ENCODE measurements around the gene TDRD15. TPM values are rescaled to one million over a fixed set of nuclear protein-coding genes. Genes with fewer than 3 reads are reported as not detected.
"Not testable (repeated sequence)": the region's sequence is repeated elsewhere in the genome, so short reads cannot be mapped to it uniquely, and the experiment has no call there.

Gene TDRD15
- total RNA-seq, 2 donors from 2014 or later, result not detected

- ATAC-seq, result no peak
- Mint-ChIP-seq H3K36me3 (no peaks in the 10 kb centered on the region), H3K27ac (no peak overlapping the region)
Observed at GRCh38 chr2:21117688-21118087, 6.1 kb upstream of the TDRD15 start.

GRCh38 chr2:21118302-21118920, 5.4 kb upstream of the TDRD15 start:
- no peak for DNase-seq (ENCODE audit: low spot score in 2 of 2)
- H3K9me3 Mint-ChIP-seq, result no peaks in the 10 kb centered on the region

More at GRCh38 chr2:21117688-21118087, 6.1 kb upstream of the TDRD15 start:
- no peak for DNase-seq (ENCODE audit: low spot score in 2 of 2)
- H3K9me3 Mint-ChIP-seq, result no peaks in the 10 kb centered on the region

GRCh38 chr2:21131861-21132260, 8.1 kb downstream of the TDRD15 start:
- Mint-ChIP-seq H3K9me3 (no peaks in the 10 kb centered on the region), H3K27ac (no peak overlapping the region), H3K36me3 (no peaks in the 10 kb centered on the region)
- ATAC-seq (no peak), DNase-seq (ENCODE audit: low spot score in 2 of 2) (no peak)

More at GRCh38 chr2:21118302-21118920, 5.4 kb upstream of the TDRD15 start:
- Mint-ChIP-seq H3K36me3 (no peaks in the 10 kb centered on the region), H3K27ac (no peak overlapping the region)
- peak in 1 of 2 donors; percentile 50 for ATAC-seq

- no peaks in the 10 kb centered on the region for H3K9me3 Mint-ChIP-seq
- ATAC-seq, result no peak
- no peak for DNase-seq (ENCODE audit: low spot score in 2 of 2)
- H3K27ac Mint-ChIP-seq, result no peak overlapping the region
- H3K36me3 Mint-ChIP-seq, result no peaks in the 10 kb centered on the region
Observed at GRCh38 chr2:21135585-21135984, 11.8 kb downstream of the TDRD15 start.

GRCh38 chr2:21142149-21142548, 18.4 kb downstream of the TDRD15 start:
- no peaks in the 10 kb centered on the region for H3K9me3 Mint-ChIP-seq
- no peak for DNase-seq (ENCODE audit: low spot score in 2 of 2)
- no peak for ATAC-seq
- H3K36me3 Mint-ChIP-seq, result no peaks in the 10 kb centered on the region
- H3K27ac Mint-ChIP-seq, result no peak overlapping the region

GRCh38 chr2:21146638-21147037, 22.9 kb downstream of the TDRD15 start:
- H3K9me3 Mint-ChIP-seq, result no peaks in the 10 kb centered on the region

GRCh38 chr2:21148718-21149117, 24.9 kb downstream of the TDRD15 start:
- peaks cover 0 to 7% of the 10 kb centered on the region in 2 donors for H3K9me3 Mint-ChIP-seq
- DNase-seq (ENCODE audit: low spot score in 2 of 2) (no peak), ATAC-seq (no peak)
- no peaks in the 10 kb centered on the region for H3K36me3 Mint-ChIP-seq
- no peak overlapping the region for H3K27ac Mint-ChIP-seq

More at GRCh38 chr2:21146638-21147037, 22.9 kb downstream of the TDRD15 start:
- no peak overlapping the region for H3K27ac Mint-ChIP-seq
- ATAC-seq, result no peak
- DNase-seq (ENCODE audit: low spot score in 2 of 2), result no peak
- no peaks in the 10 kb centered on the region for H3K36me3 Mint-ChIP-seq

GRCh38 chr2:21151234-21151633, 27.5 kb downstream of the TDRD15 start:
- ATAC-seq; DNase-seq (ENCODE audit: low spot score in 2 of 2); H3K27ac Mint-ChIP-seq: not testable (repeated sequence)

GRCh38 chr2:21155365-21156136, 31.8 kb downstream of the TDRD15 start:
- ATAC-seq, result no peak
- Mint-ChIP-seq H3K9me3 (peaks cover 5 to 7% of the 10 kb centered on the region in 2 donors), H3K36me3 (no peaks in the 10 kb centered on the region), H3K27ac (no peak overlapping the region)
- DNase-seq (ENCODE audit: low spot score in 2 of 2), result no peak

More at GRCh38 chr2:21151234-21151633, 27.5 kb downstream of the TDRD15 start:
- not testable (repeated sequence) for H3K36me3 Mint-ChIP-seq, H3K9me3 Mint-ChIP-seq

- ATAC-seq (no peak), DNase-seq (ENCODE audit: low spot score in 2 of 2) (no peak)
- H3K27ac Mint-ChIP-seq, result no peak overlapping the region
- peaks cover 5 to 14% of the 10 kb centered on the region in 2 donors for H3K9me3 Mint-ChIP-seq
- no peaks in the 10 kb centered on the region for H3K36me3 Mint-ChIP-seq
Observed at GRCh38 chr2:21161122-21161521, 37.4 kb downstream of the TDRD15 start.

- Mint-ChIP-seq H3K36me3 (no peaks in the 10 kb centered on the region), H3K27ac (no peak overlapping the region), H3K9me3 (peaks cover 5 to 14% of the 10 kb centered on the region in 2 donors)
- ATAC-seq, result no peak
- no peak for DNase-seq (ENCODE audit: low spot score in 2 of 2)
Observed at GRCh38 chr2:21161832-21162614, 38.3 kb downstream of the TDRD15 start.

GRCh38 chr2:21162615-21162878, 38.8 kb downstream of the TDRD15 start:
- Mint-ChIP-seq H3K9me3 (peaks cover 5 to 14% of the 10 kb centered on the region in 2 donors), H3K27ac (no peak overlapping the region), H3K36me3 (no peaks in the 10 kb centered on the region)
- ATAC-seq (no peak), DNase-seq (ENCODE audit: low spot score in 2 of 2) (no peak)

GRCh38 chr2:21163213-21163612, 39.4 kb downstream of the TDRD15 start:
- Mint-ChIP-seq H3K9me3 (peaks cover 5 to 14% of the 10 kb centered on the region in 2 donors), H3K27ac (no peak overlapping the region), H3K36me3 (no peaks in the 10 kb centered on the region)
- DNase-seq (ENCODE audit: low spot score in 2 of 2) (no peak), ATAC-seq (no peak)

GRCh38 chr2:21165350-21165749, 41.6 kb downstream of the TDRD15 start:
- no peak for DNase-seq (ENCODE audit: low spot score in 2 of 2)
- peaks cover 5 to 11% of the 10 kb centered on the region in 2 donors for H3K9me3 Mint-ChIP-seq
- no peak for ATAC-seq
- no peaks in the 10 kb centered on the region for H3K36me3 Mint-ChIP-seq
- no peak overlapping the region for H3K27ac Mint-ChIP-seq

GRCh38 chr2:21175895-21176646, 52.3 kb downstream of the TDRD15 start:
- peaks cover 0 to 8% of the 10 kb centered on the region in 2 donors for H3K9me3 Mint-ChIP-seq
- ATAC-seq (no peak), DNase-seq (ENCODE audit: low spot score in 2 of 2) (no peak)
- no peak overlapping the region for H3K27ac Mint-ChIP-seq
- H3K36me3 Mint-ChIP-seq, result no peaks in the 10 kb centered on the region

GRCh38 chr2:21181957-21182356, 58.2 kb downstream of the TDRD15 start:
- DNase-seq (ENCODE audit: low spot score in 2 of 2), result no peak
- no peak overlapping the region for H3K27ac Mint-ChIP-seq
- no peaks in the 10 kb centered on the region for H3K36me3 Mint-ChIP-seq
- no peak for ATAC-seq
- peaks cover 4 to 8% of the 10 kb centered on the region in 2 donors for H3K9me3 Mint-ChIP-seq

GRCh38 chr2:21183306-21183705, 59.5 kb downstream of the TDRD15 start:
- ATAC-seq, result no peak
- no peak for DNase-seq (ENCODE audit: low spot score in 2 of 2)
- Mint-ChIP-seq H3K9me3 (peaks cover 4 to 10% of the 10 kb centered on the region in 2 donors), H3K27ac (no peak overlapping the region), H3K36me3 (no peaks in the 10 kb centered on the region)
